SH-SY5Y (cell line): ENCODE data around the gene SKAP1.

Experiments used
- GATA2 ChIP-seq: IDR thresholded peaks from 2 replicates; pipeline ENCODE4 v1.6.1; 2011; ENCODE audit warnings: mild to moderate bottlenecking, low read depth, low read length
- GATA3 ChIP-seq: IDR thresholded peaks from 2 replicates; pipeline ENCODE4 v1.6.1; 2011; ENCODE audit warnings: low read depth, mild to moderate bottlenecking, low read length, moderate library complexity

- TF ChIP-seq GATA2 (no peak), GATA3 (no peak)
Observed at GRCh38 chr17:48169926-48170325, 260.1 kb downstream of the SKAP1 start.
